Activated CD4-positive, alpha-beta T cell treated with anti-CD3 and anti-CD28 coated beads, Interleukin-2, amount 10 ng/mL, durations not matched to agents 7 days and 5 days (primary cell): ENCODE measurements around the gene SRL. TPM values are rescaled to one million over a fixed set of nuclear protein-coding genes. Genes with fewer than 3 reads are reported as not detected.
"Not testable (repeated sequence)": the region's sequence is repeated elsewhere in the genome, so short reads cannot be mapped to it uniquely, and the experiment has no call there.

ENCODE experiments used
- CTCF ChIA-PET: fragments of 350-600 bp; sonication (Branson Sonifier 250); formaldehyde crosslinking; loops from one replicate; lab custom pipeline; 2021; ENCODE audit warnings: antibody characterized with exemption; lab: Charles Lee
- POLR2A ChIA-PET: fragments of 350-600 bp; sonication (Branson Sonifier 250); formaldehyde crosslinking; loops from one replicate; lab custom pipeline; 2021; ENCODE audit warnings: antibody characterized with exemption; lab: Charles Lee
- DNase-seq: peaks from one replicate; pipeline ENCODE4 v3.0.0-alpha.2; 2020
- H3K27ac Mint-ChIP-seq: one replicate; pipeline ENCODE4 v1.8.0; 2021; ENCODE audit warnings: mild to moderate bottlenecking, moderate library complexity, mixed read lengths
- H3K27me3 Mint-ChIP-seq: one replicate; pipeline ENCODE4 v1.8.0; 2021; ENCODE audit warnings: mixed read lengths
- H3K36me3 Mint-ChIP-seq: one replicate; pipeline ENCODE4 v1.8.0; 2021; ENCODE audit warnings: low read depth, mixed read lengths
- H3K4me1 Mint-ChIP-seq: one replicate; pipeline ENCODE4 v1.8.0; 2021; ENCODE audit warnings: mixed read lengths
- H3K4me3 Mint-ChIP-seq: one replicate; pipeline ENCODE4 v1.8.0; 2021; ENCODE audit warnings: mild to moderate bottlenecking, moderate library complexity, mixed read lengths
- H3K9me3 Mint-ChIP-seq: one replicate; pipeline ENCODE4 v1.8.0; 2021; ENCODE audit warnings: mixed read lengths
- total RNA-seq, 2 experiments: library from RNA; stranded (reverse); gene quantifications; one replicate each; pipeline ENCODE4 v1.2.3, GENCODE V29; 2021

The SRL gene
- total RNA-seq, 2 experiments from 2014 or later: not detected

DNA sequence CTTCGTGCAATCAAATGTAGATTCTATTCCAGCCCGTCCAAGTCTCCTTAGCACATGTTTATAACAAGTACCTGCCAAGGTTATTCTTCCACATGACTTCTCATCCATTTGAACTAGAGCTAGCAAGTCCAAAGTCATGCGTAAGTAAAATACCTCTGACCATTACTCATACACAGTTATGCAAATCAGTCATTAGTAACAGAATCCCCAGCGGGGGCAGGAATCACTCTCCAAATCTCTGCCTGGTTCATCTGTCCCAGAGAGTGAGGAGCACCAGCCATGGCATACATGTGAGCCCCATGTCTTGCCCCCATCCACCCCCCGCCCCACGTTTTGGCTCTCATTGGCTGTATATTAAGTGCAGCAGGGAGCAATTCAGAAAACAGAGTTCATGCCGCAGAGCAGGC, 27.7 kb downstream of the SRL start:
- no peaks in the 10 kb centered on the region for H3K27me3 Mint-ChIP-seq
- H3K36me3 Mint-ChIP-seq: no peaks in the 10 kb centered on the region
- H3K4me3 Mint-ChIP-seq: no peak overlapping the region
- no peaks in the 10 kb centered on the region for H3K4me1 Mint-ChIP-seq
- ChIA-PET POLR2A (no interaction called here), CTCF (interaction anchor here (1.1 kb wide), 1 partner anchor 39 kb away, joined by 3 read pairs; no protein-coding TSS in a partner anchor)
- no peak overlapping the region for H3K27ac Mint-ChIP-seq
- H3K9me3 Mint-ChIP-seq: no peaks in the 10 kb centered on the region
- no peak for DNase-seq

DNA sequence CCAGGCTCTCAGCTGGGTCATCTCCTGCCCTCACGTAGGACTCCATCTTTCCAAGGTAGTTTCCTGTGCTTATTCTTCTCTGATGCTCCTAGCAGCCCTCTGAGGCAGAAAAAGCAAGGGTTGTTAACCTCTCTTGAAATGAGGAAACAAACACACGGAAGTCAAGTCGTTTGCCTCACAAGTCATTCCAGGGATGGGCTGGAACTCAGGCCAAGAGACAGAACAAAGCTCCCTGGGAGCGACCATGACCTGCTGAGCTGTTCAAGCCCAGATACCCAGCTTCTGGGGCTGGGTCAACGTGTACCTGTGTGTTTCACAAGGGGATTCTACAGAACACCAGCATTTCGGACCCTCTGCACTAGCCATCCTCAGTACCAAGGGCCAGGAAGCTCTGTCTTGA, 28.1 kb downstream of the SRL start:
- H3K4me3 Mint-ChIP-seq: no peak overlapping the region
- no peak overlapping the region for H3K27ac Mint-ChIP-seq
- DNase-seq: no peak
- no peaks in the 10 kb centered on the region for H3K4me1 Mint-ChIP-seq
- CTCF ChIA-PET: interaction anchor here (1.1 kb wide), 1 partner anchor 40 kb away, joined by 3 read pairs; no protein-coding TSS in a partner anchor
- no peaks in the 10 kb centered on the region for H3K27me3 Mint-ChIP-seq
- H3K36me3 Mint-ChIP-seq: no peaks in the 10 kb centered on the region
- H3K9me3 Mint-ChIP-seq: no peaks in the 10 kb centered on the region
- POLR2A ChIA-PET: no interaction called here

DNA sequence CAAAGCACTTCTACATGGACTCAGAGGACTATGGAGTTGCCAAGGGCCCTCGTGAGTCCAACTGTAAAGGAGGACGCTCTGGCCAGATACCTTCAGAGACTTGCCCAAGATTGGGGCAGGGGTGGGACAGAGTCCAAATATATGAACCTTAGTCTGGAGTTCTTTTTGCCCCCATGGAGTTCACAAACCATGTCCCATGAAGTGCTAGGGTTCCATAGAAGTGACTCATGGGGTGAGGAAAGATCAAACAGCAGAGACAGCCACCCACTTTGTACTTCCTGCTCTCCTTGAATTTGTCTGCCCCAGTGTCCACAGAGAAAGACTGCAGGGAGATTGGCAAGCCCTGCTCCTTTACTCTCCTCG, 29.0 kb downstream of the SRL start:
- ChIA-PET CTCF (interaction anchor here (0.6 kb wide), 1 partner anchor 172 kb away, joined by 4 read pairs; no protein-coding TSS in a partner anchor), POLR2A (no interaction called here)
- Mint-ChIP-seq H3K4me3 (no peak overlapping the region), H3K27ac (no peak overlapping the region), H3K9me3 (no peaks in the 10 kb centered on the region), H3K4me1 (no peaks in the 10 kb centered on the region), H3K27me3 (no peaks in the 10 kb centered on the region), H3K36me3 (no peaks in the 10 kb centered on the region)
- DNase-seq: no peak

DNA sequence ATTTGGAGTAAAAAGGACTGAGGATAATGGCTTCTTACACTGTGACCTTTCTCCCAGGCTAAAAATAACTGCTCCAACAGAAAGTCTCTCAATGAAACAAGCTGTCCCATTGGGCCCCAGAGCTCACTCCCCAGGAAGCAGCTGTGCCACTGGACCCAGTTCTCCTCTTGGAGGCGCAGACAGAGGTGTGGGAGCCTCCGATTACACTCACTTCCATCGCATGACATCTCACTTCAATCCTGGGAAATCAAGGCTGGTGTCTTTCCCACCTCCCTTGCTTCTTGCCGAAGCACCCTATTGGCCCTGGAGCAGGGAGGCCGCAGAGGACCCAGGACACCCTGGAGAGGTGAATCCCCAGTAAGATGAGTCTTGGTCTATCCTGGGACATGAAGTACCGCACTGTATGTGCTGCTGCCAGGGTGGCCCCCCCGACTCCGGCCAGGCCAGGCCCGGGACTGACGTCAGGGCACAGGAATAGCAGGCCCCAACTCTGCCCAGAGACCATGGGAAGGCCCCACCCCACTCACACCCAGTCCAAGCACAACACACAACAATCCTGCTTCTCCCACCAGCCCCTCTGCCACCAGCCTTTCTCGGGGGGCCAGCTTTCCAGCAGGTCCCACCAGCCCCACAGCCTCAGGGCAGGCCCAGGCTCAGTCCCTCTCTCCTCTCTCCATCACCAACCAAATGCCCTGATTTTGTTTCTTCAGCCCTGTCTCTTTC, 29.5 kb downstream of the SRL start:
- H3K4me1 Mint-ChIP-seq: no peaks in the 10 kb centered on the region
- CTCF ChIA-PET: interaction anchor here (0.8 kb wide), 1 partner anchor 14 kb away, joined by 3 read pairs; no protein-coding TSS in a partner anchor
- H3K9me3 Mint-ChIP-seq: no peaks in the 10 kb centered on the region
- DNase-seq: no peak
- H3K27ac Mint-ChIP-seq: no peak overlapping the region
- no peaks in the 10 kb centered on the region for H3K27me3 Mint-ChIP-seq
- POLR2A ChIA-PET: no interaction called here
- no peaks in the 10 kb centered on the region for H3K36me3 Mint-ChIP-seq
- no peak overlapping the region for H3K4me3 Mint-ChIP-seq

DNA sequence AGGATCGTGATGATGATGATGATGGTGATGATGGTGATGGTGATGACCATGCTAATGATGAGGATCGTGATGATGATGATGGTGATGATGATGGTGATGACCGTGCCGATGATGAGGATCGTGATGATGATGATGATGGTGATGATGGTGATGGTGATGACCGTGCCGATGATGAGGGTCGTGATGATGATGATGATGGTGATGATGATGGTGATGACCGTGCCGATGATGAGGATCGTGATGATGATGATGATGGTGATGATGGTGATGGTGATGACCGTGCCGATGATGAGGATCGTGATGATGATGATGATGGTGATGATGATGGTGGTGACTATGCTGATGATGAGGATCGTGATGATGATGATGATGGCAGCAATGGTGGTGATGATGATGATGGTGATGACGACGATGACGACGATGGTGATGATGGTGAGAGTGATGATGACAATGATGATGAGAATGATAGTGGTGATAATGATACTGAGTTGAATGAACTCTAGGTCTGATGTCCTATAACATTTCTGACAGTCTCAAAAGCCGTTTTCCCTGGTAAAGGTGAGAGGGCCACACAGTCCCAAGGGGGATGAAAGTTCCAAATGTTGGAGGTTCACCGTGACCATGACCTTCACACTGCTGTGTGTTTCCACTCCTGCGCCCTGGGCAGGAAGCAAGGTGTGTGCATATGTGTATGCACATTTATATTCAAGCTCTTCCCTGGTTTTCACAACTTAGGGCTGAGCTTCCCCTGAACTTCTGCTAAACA, 30.3 kb downstream of the SRL start:
- POLR2A ChIA-PET: not testable (repeated sequence)

DNA sequence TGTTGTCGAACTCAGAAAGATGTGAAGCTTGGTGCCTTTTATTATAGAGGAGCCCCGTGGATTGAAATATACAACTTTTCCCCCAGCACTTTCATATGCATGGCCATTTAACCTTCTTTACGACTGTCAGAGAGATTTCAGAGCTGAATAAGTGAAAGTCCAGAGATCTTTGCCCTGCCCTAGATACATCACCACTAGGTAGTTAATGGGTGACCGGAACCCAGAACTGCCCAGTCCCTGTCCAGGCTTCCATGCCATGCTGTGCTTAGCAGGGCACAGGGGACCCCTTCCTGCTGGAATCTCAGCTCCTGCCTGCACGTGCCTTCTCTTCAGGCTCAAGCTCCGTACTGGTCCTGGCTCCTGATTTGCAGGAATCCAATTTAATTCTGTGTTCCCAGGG, 32.2 kb downstream of the SRL start:
- Mint-ChIP-seq H3K4me3 (no peak overlapping the region), H3K4me1 (peaks cover 6% of the 10 kb centered on the region), H3K36me3 (no peaks in the 10 kb centered on the region), H3K27ac (no peak overlapping the region), H3K9me3 (no peaks in the 10 kb centered on the region), H3K27me3 (no peaks in the 10 kb centered on the region)
- ChIA-PET POLR2A (no interaction called here), CTCF (interaction anchor here (0.5 kb wide), 1 partner anchor 583 kb away, joined by 3 read pairs; no protein-coding TSS in a partner anchor)
- no peak for DNase-seq

More for the DNA sequence above, 30.3 kb downstream of the SRL start:
- not testable (repeated sequence) for H3K27ac Mint-ChIP-seq, H3K36me3 Mint-ChIP-seq, H3K4me1 Mint-ChIP-seq, H3K27me3 Mint-ChIP-seq, H3K9me3 Mint-ChIP-seq, H3K4me3 Mint-ChIP-seq, DNase-seq
- CTCF ChIA-PET: interaction anchor here (0.8 kb wide), 1 partner anchor 14 kb away, joined by 3 read pairs; no protein-coding TSS in a partner anchor

DNA sequence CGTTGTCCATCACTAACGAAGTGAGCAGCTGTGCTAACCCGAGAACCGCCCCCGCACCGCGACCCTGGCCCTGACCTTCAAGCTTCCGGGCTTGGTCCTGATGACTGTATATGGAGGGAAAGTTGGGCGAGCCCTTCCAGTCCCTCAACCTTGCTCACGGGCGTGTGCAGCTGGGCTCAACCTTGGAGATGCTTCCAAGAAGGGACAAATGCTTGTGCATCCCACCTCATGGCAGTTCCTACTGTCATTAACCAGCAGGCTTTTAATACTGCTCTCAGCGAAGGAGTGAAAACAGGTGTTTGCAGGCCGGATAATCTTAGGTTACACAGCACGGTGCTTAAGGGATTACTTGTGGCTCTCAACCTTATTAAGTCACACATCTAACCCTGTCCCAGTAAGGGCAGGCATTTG, 33.5 kb downstream of the SRL start:
- H3K36me3 Mint-ChIP-seq: no peaks in the 10 kb centered on the region
- H3K4me3 Mint-ChIP-seq: no peak overlapping the region
- H3K27me3 Mint-ChIP-seq: no peaks in the 10 kb centered on the region
- no peaks in the 10 kb centered on the region for H3K9me3 Mint-ChIP-seq
- no peak overlapping the region for H3K27ac Mint-ChIP-seq
- no peak for DNase-seq
- CTCF ChIA-PET: interaction anchor here (0.7 kb wide), 1 partner anchor 692 kb away, joined by 3 read pairs; no protein-coding TSS in a partner anchor
- POLR2A ChIA-PET: no interaction called here
- H3K4me1 Mint-ChIP-seq: peaks cover 6% of the 10 kb centered on the region

DNA sequence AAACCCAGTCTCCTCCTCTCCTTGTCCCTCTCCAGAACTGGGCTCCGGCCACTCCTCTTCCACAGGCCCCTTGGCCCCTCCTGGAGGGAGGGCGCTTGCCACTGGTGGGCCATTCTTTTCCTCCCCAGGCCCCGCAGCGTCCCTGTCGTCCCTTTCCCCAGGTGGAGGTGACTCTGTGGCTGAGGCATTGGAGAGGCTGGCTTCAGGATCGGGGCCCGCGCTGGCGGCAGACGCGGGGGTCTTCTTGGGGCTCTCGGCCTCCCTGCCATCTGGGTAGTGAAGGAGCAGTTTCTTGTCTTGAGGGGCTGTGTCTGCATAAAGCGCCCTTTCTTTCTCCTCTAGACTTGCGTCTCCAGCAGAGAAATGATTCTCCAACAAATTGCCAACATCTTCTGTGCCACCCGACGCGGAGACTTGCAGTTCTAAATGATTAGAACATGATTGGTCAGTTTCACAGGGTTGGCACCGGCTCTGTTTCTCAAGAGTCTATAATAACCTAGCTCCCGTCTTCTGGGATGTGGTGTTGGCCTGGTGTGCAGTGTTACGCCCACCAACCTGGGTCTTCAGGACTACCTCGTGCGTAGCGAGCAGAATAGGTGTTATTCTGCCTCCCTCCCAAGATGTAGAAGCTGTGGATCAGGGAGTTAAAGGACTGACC, 34.1 kb downstream of the SRL start:
- ChIA-PET POLR2A (no interaction called here), CTCF (no interaction called here)
- Mint-ChIP-seq H3K36me3 (no peaks in the 10 kb centered on the region), H3K27me3 (no peaks in the 10 kb centered on the region), H3K27ac (no peak overlapping the region), H3K4me1 (peaks cover 6% of the 10 kb centered on the region), H3K4me3 (no peak overlapping the region), H3K9me3 (no peaks in the 10 kb centered on the region)
- DNase-seq: no peak

DNA sequence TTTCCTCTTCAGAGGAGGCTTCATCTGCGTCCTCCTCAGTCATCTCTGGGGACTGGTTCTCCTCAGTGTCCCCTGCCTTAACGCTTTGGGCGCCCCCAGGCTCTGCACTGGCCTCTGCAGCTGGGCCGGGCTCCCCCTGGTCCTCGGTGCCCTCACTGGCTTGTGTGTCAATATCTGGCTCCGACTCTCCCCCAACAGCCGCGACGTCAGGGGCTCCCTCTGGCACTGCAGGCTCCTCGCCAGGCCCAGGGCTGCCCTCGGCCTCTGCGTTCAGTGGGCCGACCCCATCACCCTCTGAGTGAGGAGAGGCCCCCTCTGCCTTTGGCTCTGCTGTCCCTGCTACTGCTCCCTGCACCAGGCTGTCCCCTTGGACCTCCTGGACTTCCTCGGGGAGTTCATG, 34.7 kb downstream of the SRL start:
- H3K4me3 Mint-ChIP-seq: no peak overlapping the region
- POLR2A ChIA-PET: no interaction called here

DNA sequence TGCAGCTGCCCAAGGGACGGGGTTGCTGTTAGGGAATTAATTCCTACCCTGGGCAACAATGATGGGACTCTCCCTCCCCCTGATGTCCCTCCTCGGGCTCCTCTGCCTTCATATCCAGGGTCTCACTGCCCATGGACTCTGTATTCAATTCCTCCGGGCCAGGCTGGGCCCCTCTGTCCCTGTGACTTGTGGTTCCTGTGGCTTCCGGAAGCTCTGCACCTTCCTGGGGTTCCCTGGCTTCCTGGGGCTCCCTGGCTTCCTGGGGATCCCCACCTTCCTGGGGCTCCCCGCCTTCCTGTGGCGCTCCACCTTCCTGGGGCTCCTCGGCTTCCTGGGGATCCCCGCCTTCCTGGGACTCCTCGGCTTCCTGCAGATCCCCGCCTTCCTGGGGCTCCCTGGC, 35.2 kb downstream of the SRL start:
- DNase-seq: no peak
- H3K27me3 Mint-ChIP-seq: no peaks in the 10 kb centered on the region
- H3K4me1 Mint-ChIP-seq: peaks cover 6% of the 10 kb centered on the region
- no peak overlapping the region for H3K4me3 Mint-ChIP-seq
- H3K9me3 Mint-ChIP-seq: no peaks in the 10 kb centered on the region
- CTCF ChIA-PET: no interaction called here
- H3K36me3 Mint-ChIP-seq: no peaks in the 10 kb centered on the region
- no peak overlapping the region for H3K27ac Mint-ChIP-seq
- POLR2A ChIA-PET: no interaction called here

More for the DNA sequence above, 34.7 kb downstream of the SRL start:
- Mint-ChIP-seq H3K9me3 (no peaks in the 10 kb centered on the region), H3K27ac (no peak overlapping the region), H3K36me3 (no peaks in the 10 kb centered on the region), H3K27me3 (no peaks in the 10 kb centered on the region), H3K4me1 (peaks cover 6% of the 10 kb centered on the region)
- CTCF ChIA-PET: no interaction called here
- no peak for DNase-seq

DNA sequence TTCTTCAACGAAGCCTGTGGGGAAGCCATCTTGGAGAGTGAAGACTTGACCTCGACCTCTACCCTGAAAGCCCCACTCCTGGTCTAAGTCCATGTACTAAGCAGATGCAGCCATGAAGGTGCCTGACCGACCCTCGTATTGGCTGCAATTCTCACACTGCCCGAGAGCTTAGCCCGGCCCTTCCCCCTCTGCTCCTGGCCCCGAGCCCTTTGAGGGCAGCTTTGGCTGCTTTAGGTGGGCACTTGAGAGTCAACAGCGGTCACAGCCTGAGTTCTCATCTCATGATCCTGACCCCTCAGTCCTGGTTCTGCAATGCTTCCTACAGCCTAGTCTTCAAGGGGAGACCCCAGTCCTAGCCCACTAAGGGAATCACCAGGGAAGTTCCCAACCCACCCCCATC, 35.9 kb downstream of the SRL start:
- no peak overlapping the region for H3K4me3 Mint-ChIP-seq
- no peak overlapping the region for H3K27ac Mint-ChIP-seq
- H3K9me3 Mint-ChIP-seq: no peaks in the 10 kb centered on the region
- no peaks in the 10 kb centered on the region for H3K36me3 Mint-ChIP-seq
- ChIA-PET CTCF (interaction anchor here (1.1 kb wide), 1 partner anchor 14 kb away, joined by 3 read pairs; no protein-coding TSS in a partner anchor), POLR2A (no interaction called here)
- H3K27me3 Mint-ChIP-seq: no peaks in the 10 kb centered on the region
- H3K4me1 Mint-ChIP-seq: peaks cover 6% of the 10 kb centered on the region
- no peak for DNase-seq

DNA sequence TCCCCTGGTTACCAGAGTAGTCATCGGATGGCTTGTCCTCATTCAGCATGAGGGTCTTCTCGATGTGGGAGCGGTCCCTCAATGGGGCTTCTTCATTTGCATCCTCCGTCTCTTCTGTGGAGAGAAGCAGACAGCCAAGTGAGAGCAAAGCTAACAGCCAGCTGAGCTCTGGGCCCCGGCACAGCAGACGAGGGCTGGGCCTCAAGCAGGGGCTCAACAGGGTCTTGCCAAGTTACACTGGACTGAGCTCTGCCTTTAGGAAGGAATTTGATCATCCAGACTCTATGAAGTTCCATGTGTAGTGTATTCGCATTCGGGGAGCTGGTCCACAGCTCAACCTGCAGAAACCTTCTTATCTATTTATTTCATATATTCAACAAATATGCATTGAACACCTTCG, 37.4 kb downstream of the SRL start:
- peaks cover 2% of the 10 kb centered on the region for H3K27me3 Mint-ChIP-seq
- POLR2A ChIA-PET: no interaction called here
- peaks cover 12% of the 10 kb centered on the region for H3K4me1 Mint-ChIP-seq
- no peak overlapping the region for H3K27ac Mint-ChIP-seq
- H3K4me3 Mint-ChIP-seq: no peak overlapping the region
- CTCF ChIA-PET: interaction anchor here (1.0 to 1.3 kb wide), 2 partner anchors 13 to 222 kb away, joined by 3 read pairs; no protein-coding TSS in a partner anchor
- no peak for DNase-seq
- H3K9me3 Mint-ChIP-seq: no peaks in the 10 kb centered on the region
- H3K36me3 Mint-ChIP-seq: no peaks in the 10 kb centered on the region
